GM19240 (cell line): ENCODE measurements around the gene ENSA.
"Not testable (repeated sequence)": the region's sequence is repeated elsewhere in the genome, so short reads cannot be mapped to it uniquely, and the experiment has no call there.

Experiments used
- DNase-seq: peaks from one replicate; pipeline ENCODE4 v3.0.0; 2011; ENCODE audit warnings: low spot score; ENCODE audit not compliant: insufficient read length

Gene ENSA, protein sequence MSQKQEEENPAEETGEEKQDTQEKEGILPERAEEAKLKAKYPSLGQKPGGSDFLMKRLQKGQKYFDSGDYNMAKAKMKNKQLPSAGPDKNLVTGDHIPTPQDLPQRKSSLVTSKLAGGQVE

DNA sequence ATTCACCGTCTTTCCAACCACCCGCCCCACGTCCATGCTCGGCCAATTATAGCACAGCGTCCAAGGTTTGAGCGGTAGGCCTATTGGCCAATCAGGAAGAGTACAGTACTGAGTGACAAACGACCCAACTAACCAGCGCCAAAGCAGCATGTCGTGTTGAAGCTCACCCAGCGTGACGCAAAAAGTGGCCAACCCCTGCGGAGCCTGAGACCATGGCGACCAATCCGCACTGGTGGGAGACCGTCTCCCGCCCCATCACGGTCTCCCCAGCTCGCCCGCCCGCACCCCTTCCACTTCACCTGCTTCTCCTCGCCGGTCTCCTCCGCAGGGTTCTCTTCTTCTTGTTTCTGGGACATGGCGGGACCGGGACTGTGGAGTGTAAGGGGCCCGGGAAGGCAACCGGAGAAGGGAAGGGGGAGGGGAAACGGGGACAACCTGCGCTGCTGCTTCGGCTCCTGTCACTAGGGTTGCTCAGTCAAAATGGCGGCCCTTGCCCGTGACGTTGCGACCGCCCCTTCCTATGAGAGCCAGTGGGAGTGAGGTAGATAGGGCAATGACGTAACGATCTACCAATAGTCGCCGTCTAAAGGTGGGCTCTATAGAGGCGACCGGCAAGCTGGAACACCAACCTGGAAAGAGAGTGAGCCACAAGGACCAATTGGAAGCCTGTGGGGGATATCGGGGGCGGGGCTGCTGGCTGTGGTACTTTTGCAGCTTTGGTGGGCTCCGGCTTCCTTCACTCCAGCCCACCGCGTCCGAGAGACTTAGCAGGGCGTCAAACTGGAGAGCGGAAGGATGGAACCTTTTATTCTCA, at the start of gene ENSA:
Gene ENSA (minus strand): TSS at position 498 of the 814 bp plus-strand sequence. CDS start 142 bp downstream, at position 356.
- DNase-seq = peak; percentile 75

- no peak for DNase-seq
Measured at GRCh38 chr1:150678988-150679387, 49.6 kb upstream of the ENSA start.

DNA sequence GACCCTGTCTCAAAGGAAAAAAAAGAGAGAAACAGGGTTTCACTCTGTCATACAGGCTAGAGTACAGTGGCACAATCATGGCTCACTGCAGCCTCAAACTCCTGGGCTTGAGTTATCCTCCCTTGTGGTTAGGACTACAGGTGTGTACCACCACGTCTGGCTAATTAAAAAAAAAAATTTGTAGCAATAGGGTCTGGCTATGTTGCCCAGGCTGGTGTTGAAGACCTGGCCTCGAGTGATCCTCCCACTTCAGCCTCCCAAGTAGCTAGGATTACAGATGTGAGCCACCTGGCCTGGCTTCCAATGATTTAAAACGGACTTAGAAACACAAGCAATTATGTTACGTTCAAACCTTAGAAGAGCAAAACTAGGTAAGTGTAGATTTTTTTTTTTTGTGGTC, 45.5 kb upstream of the ENSA start:
- DNase-seq = no peak

DNA sequence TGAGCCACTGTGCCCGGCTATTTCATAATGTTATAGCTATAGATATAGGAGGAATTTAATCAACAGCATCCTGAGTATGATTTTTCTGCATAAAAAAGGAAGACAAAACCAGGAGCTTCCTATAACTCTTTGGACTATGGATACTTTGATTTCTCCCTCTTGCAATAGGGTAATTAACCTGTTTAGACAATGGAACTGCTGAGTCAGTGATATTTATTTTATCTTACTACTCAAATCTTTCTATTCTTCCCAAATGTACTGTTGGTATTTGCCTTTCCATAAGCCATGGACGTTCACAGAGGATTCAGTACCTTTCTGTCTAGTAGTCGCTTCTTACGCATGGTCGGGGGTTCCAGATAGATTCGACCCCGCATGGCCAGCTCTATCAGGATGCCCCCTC, 33.9 kb upstream of the ENSA start:
- no peak for DNase-seq

DNA sequence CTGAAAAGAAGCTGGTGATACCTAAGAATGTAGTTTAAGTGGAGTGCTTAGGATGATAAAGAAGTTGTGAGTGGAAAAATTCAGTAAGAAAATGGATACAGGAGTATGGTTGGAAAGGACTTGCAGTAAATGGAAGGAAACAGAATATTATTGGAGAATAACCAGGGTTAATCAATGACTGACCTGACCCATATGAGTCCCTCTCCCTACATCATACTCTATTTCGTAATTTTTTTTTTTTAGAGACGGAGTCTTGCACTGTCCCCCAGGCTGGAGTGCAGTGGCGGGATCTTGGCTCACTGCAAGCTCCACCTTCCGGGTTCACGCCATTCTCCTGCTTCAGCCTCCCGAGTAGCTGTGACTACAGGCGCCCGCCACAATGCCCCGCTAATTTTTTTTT, 33.4 kb upstream of the ENSA start:
- no peak for DNase-seq

- DNase-seq = no peak
Measured at GRCh38 chr1:150661156-150661555, 31.7 kb upstream of the ENSA start.

- no peak for DNase-seq
Measured at GRCh38 chr1:150660584-150660983, 31.2 kb upstream of the ENSA start.

DNA sequence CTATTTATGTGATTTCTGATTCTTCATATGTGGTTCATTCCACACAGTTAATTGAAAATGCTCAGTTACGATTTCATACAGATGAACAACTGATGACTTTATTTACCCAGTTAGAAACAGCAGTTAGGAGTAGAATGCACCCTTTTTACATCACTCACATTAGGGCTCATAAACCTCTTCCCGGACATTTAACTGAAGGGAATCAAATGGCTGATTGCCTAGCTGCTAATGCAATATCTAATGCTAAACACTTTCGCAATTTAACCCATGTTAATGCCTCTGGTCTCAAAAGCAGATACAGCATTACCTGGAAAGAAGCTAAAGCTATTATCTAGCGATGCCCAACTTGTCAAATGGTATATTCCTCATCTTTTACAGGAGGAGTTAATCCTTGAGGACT, 27.7 kb upstream of the ENSA start:
- not testable (repeated sequence) for DNase-seq

DNA sequence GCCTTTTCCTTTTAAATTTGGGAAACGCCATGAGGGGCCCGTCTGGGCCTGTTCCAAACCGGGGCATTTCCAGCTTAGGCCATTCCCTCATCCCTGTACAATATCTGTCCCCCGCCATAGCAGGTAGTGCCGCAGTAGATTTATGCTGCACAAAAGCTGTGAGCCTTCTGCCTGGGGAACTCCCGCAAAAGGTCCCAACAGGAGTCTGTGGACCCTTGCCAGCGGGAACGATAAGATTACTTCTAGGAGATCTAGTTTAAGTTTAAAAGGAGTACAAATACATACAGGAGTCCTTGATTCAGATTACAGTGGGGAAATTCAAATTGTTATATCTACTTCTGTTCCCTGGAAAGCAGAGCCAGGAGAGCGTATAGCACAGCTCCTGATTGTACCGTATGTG, 25.2 kb upstream of the ENSA start:
- DNase-seq = not testable (repeated sequence)

GRCh38 chr1:150650193-150650592, 20.8 kb upstream of the ENSA start:
- DNase-seq = no peak

DNA sequence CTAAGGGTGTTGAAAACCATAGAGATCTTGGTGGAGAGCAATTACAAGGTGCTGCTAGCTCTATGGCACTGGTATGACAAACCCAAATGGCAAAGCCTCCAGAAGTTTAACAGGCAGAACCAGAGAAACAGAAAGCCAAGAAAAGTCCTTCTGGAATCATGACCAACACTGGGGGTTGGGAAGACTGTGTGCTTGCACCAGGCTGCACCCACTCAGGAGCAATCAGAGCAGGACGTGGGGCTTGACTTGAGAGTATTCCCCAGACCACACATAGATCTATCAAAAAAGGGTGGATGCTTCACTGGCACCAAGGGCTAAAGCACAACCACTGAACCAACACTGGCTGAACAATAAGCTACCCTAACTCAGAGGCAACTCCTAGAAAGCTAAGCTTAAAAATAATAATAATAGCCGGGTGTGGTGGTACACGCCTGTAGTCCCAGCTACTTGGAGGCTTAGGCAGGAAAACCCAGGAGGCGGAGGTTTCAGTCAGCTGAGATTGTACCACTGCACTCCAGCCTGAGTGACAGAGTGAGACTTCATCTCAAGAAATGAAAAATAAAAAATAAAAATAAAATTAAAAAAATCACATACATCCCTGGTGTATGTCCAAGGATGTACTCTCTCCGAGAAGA, 20.1 kb upstream of the ENSA start:
- DNase-seq = no peak

DNA sequence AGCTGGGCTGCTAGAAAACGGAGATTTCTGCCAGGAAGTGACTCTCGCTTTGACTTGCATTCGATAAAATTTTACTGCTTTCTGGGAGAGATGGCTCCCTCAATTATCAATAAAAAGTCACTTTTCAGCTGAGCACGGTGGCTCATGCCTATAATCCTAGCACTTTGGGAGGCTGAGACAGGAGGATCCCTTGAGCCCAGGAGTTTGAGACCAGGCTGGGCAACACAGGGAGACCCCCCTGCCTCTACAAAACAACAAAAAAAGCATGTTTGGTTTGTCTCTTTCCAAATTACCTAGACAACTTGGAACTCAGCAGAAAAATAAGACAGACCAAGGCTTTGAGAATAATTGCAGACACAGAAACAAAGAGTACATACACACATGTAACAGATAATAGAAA, 12.9 kb upstream of the ENSA start:
- DNase-seq = no peak

DNA sequence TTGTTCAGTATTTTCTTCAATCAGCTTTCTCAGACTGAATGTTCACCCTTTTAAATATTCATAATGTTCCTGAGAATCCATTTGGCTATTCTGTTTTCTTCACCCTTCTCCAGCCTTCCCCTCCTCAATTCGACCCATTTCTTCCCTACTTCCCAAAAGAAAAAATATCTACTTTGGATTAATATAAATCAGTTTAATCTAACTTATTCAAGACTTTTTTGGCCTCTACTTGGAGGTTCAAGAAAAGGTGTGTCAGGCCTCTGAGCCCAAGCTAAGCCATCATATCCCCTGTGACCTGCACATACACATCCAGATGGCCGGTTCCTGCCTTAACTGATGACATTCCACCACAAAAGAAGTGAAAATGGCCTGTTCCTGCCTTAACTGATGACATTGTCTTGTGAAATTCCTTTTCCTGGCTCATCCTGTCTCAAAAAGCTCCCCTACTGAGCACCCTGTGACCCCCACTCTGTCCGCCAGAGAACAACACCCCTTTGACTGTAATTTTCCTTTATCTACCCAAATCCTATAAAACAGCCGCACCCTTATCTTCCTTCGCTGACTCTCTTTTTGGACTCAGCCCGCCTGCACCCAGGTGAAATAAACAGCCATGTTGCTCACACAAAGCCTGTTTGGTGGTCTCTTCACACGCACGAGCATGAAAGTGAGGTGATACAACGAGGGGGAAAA, 11.9 kb upstream of the ENSA start:
- DNase-seq = not testable (repeated sequence)

DNA sequence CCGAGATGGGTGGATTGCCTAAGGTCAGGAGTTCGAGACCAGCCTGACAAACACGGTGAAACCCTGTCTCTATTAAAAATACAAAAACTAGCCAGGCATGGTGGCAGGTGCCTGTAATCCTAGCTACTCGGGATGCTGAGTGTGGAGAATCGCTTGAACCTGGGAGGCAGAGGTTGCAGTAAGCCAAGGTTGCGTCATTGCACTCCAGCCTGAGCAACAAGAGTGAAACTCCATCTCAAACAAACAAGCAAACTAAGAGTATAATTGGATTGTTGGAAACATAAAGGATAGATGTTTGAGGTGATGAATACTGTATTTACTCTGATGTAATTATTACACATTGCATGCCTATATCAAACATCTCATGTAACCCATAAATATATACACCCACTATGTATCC, 9.0 kb upstream of the ENSA start:
- DNase-seq = not testable (repeated sequence)

DNA sequence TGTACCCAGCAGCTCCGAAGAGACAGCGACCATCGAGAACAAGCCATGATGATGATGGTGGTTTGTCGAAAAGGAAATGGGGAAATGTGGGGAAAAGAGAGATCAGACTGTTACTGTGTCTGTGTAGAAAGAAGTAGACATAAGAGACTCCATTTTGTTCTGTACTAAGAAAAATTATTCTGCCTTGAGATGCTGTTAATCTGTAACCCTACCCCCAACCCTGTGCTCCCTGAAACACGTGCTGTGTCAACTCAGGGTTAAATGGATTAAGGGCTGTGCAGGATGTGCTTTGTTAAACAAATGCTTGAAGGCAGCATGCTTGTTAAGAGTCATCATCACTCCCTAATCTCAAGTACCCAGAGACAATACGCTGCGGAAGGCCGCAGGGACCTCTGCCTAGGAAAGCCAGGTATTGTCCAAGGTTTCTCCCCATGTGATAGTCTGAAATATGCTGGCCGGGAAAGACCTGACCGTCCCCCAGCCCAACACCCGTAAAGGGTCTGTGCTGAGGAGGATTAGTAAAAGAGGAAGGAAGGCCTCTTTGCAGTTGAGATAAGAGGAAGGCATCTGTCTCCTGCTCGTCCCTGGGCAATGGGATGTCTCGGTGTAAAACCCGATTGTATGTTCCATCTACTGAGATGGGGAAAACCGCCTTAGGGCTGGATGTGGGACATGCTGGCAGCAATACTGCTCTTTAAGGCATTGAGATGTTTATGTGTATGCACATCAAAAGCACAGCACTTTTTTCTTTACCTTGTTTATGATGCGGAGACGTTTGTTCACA, 5.6 kb upstream of the ENSA start:
- not testable (repeated sequence) for DNase-seq

DNA sequence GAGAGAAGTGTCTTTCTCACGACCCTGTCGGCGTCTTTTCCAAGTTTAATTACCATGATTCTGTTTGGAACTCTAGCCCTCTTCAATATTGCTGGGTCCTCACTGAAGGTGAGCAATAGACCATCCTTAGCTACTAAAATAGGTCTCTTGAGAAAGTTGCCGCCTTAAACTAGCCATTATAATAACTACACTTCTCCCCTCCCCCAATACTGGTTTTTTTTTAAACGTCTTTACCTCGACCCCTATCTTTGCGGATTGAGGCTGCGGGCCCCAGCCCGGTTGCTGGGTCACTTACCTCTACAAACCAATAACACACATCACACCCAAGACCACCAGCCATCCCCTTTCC, 672 bp downstream of the ENSA start:
- DNase-seq = no peak

DNA sequence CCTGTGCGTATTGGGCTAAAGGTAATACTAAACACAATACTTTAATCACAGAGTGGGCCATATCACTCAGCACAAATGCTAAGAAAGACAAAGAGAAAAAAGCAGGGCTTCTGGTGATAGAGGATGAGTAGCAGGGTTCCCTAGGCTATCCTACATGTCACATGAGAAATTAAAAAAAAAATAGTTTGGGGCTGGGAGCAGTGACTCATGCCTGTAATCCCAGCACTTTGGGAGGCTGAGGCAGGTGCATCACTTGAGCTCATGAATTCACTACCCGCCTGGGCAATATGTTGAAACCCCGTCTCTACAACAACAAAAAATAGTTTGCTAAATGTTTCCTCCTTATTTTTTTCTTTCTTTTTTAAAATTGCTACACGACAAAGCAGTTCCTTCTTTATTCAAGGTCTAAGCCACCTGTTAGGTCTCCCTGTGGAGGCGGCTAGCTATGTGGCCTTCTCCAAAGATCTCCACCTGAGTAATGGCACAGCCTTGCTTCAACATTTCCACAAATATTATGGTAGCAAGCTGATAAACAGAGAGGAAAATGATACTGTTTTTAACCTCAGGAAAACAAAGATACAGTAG, 1.5 kb downstream of the ENSA start:
- no peak for DNase-seq

DNA sequence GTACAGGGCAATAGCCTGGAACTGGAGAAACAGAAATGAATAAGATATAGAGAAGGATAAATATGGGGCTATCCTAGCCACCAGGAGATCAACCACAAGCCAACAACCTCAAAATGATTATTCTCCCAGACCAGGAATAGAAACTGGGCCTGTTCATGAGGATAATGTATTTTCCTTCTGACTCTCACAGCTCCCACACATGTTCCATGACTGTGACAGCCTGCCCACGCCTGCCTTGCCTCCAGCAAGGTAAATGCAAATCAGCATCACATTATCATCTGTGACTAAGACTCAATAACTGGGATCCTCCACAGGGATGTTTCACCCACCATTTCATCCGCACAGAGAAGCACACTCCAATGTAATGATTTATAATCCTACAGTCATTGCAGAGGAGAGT, 3.3 kb downstream of the ENSA start:
- no peak for DNase-seq

GRCh38 chr1:150624546-150624945, 4.9 kb downstream of the ENSA start:
- not testable (repeated sequence) for DNase-seq

GRCh38 chr1:150624134-150624533, 5.3 kb downstream of the ENSA start:
- not testable (repeated sequence) for DNase-seq
